ENCODE measurements around the gene SPIRE2. TPM values are rescaled to one million over a fixed set of nuclear protein-coding genes. Genes with fewer than 3 reads are reported as not detected.
A peak's percentile ranks its signal among the peaks of the same experiment; 100 is the strongest.
"Not testable (repeated sequence)": the region's sequence is repeated elsewhere in the genome, so short reads cannot be mapped to it uniquely, and the experiment has no call there.

The SPIRE2 gene
- total and polyA plus RNA-seq, 9 of the 15 experiments (the other 6 are each of a cell fraction or from before 2014, with no cell fraction given): 0.70 to 7.5 (median 4.6) TPM

- ATAC-seq; CTCF ChIA-PET (ENCODE audit: low intra/inter-chr PET ratio); H3K9me3 ChIP-seq (replicated peaks; ENCODE audit: control insufficient read depth, insufficient read depth, low read depth, low read length); H3K4me3 ChIP-seq; H3K4me1 ChIP-seq (replicated peaks in 1 of 2; ENCODE audit: control insufficient read depth in 2 of 2, insufficient read depth in 2 of 2, low read length in 2 of 2); H3K4me2 ChIP-seq (ENCODE audit: insufficient read depth, low read length); intact Hi-C loops (cut with micrococcal nuclease); H3K9me1 ChIP-seq (ENCODE audit: control insufficient read depth, insufficient read depth, low read length); H2AFZ ChIP-seq (ENCODE audit: low read depth, low read length); DNase-seq (ENCODE audit: extremely low read depth in 1 of 4, low spot score in 3 of 4); H4K20me1 ChIP-seq (replicated peaks; ENCODE audit: control insufficient read depth, insufficient read depth, low read length); FAIRE-seq; H3K9ac ChIP-seq (ENCODE audit: insufficient read depth in 1 of 2, low read depth in 2 of 2, low read length in 2 of 2); H3K27me3 ChIP-seq (ENCODE audit: control insufficient read depth in 2 of 2, insufficient read depth in 2 of 2, low read length in 2 of 2); BruUV-seq (replicated peaks); TF ChIP-seq CEBPG (CRISPR knock-in tag; IDR thresholded peaks at IDR 0.05): not testable (repeated sequence)
- H3K79me2 ChIP-seq (ENCODE audit: control insufficient read depth, insufficient read depth, low read length): peaks cover 13% of the 10 kb centered on the region; the same call in 2 of the 3 replicates
- peaks cover 83% of the 10 kb centered on the region for H3K36me3 ChIP-seq (ENCODE audit: control insufficient read depth, insufficient read depth, low read length)
- POLR2A ChIA-PET: interaction anchor here (0.9 kb wide), 1 partner anchor 10 kb away, joined by 3 read pairs; no protein-coding TSS in a partner anchor
- in situ Hi-C loops (cut with MboI): loop anchor here (5.0 kb wide), 1 partner anchor 66 kb away; the partner anchor contains the start of gene TCF25
- TF ChIP-seq CEBPG (tag; conservative IDR thresholded peaks at IDR 0.05 in 1 of 2, IDR thresholded peaks at IDR 0.05 in 1 of 2) (peak; percentile 33 to 53; a peak in 2 of 4 replicates), CEBPB (tag; IDR thresholded peaks at IDR 0.05) (peak; percentile 87)
- peak overlapping the region; percentile 36; the same call in 1 of the 3 replicates for H3K27ac ChIP-seq (ENCODE audit: extremely low read depth, low read depth, low read length)
- WGBS (ENCODE audit: insufficient coverage, low coverage, missing lambda C conversion rate): 72% methylated on average over 11 of the region's 16 CpGs
Observed at GRCh38 chr16:89806589-89807193, 21.6 kb upstream of the SPIRE2 start.

- WGBS (ENCODE audit: insufficient coverage, low coverage, missing lambda C conversion rate): 90% methylated on average over 3 of the region's 4 CpGs
- FAIRE-seq (no peak), DNase-seq (ENCODE audit: extremely low read depth in 1 of 4, low spot score in 3 of 4) (no peak), ATAC-seq (no peak)
- H4K20me1 ChIP-seq (replicated peaks; ENCODE audit: control insufficient read depth, insufficient read depth, low read length): no peaks in the 10 kb centered on the region; the same call in 1 of the 2 replicates
- H3K27me3 ChIP-seq (ENCODE audit: control insufficient read depth in 2 of 2, insufficient read depth in 2 of 2, low read length in 2 of 2): no peaks in the 10 kb centered on the region
- no peaks in the 10 kb centered on the region for H3K9me1 ChIP-seq (ENCODE audit: control insufficient read depth, insufficient read depth, low read length)
- H3K4me2 ChIP-seq (ENCODE audit: insufficient read depth, low read length): no peak overlapping the region
- H3K4me1 ChIP-seq (replicated peaks in 1 of 2; ENCODE audit: control insufficient read depth in 2 of 2, insufficient read depth in 2 of 2, low read length in 2 of 2): peaks cover 0 to 6% of the 10 kb centered on the region in 2 experiments; a peak in 3 of 5 replicates
- H2AFZ ChIP-seq (ENCODE audit: low read depth, low read length): no peak overlapping the region
- in situ Hi-C loops (cut with MboI) (loop anchor here (5.0 kb wide), 1 partner anchor 64 kb away; the partner anchor contains the start of gene TCF25), intact Hi-C loops (cut with micrococcal nuclease) (no loop called here)
- peaks cover 83% of the 10 kb centered on the region for H3K36me3 ChIP-seq (ENCODE audit: control insufficient read depth, insufficient read depth, low read length)
- H3K79me2 ChIP-seq (ENCODE audit: control insufficient read depth, insufficient read depth, low read length): peaks cover 26% of the 10 kb centered on the region
- H3K9ac ChIP-seq (ENCODE audit: insufficient read depth in 1 of 2, low read depth in 2 of 2, low read length in 2 of 2): no peak overlapping the region; a peak in 1 of 4 replicates
- no peak overlapping the region; the same call in 2 of the 3 replicates for H3K27ac ChIP-seq (ENCODE audit: extremely low read depth, low read depth, low read length)
- ChIA-PET POLR2A (no interaction called here), CTCF (ENCODE audit: low intra/inter-chr PET ratio) (interaction anchor here (0.6 kb wide), 1 partner anchor 40 kb away, joined by 3 read pairs; no protein-coding TSS in a partner anchor)
- H3K4me3 ChIP-seq: no peak overlapping the region
- BruUV-seq (replicated peaks): TSS peak; percentile 18
- no peaks in the 10 kb centered on the region for H3K9me3 ChIP-seq (replicated peaks; ENCODE audit: control insufficient read depth, insufficient read depth, low read depth, low read length)
- no peak for TF ChIP-seq ZNF766 (CRISPR knock-in tag; conservative IDR thresholded peaks at IDR 0.05)
- TF ChIP-seq, protein P1, sequence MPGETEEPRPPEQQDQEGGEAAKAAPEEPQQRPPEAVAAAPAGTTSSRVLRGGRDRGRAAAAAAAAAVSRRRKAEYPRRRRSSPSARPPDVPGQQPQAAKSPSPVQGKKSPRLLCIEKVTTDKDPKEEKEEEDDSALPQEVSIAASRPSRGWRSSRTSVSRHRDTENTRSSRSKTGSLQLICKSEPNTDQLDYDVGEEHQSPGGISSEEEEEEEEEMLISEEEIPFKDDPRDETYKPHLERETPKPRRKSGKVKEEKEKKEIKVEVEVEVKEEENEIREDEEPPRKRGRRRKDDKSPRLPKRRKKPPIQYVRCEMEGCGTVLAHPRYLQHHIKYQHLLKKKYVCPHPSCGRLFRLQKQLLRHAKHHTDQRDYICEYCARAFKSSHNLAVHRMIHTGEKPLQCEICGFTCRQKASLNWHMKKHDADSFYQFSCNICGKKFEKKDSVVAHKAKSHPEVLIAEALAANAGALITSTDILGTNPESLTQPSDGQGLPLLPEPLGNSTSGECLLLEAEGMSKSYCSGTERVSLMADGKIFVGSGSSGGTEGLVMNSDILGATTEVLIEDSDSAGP (CRISPR knock-in tag; IDR thresholded peaks at IDR 0.05): no peak
- no peak for TF ChIP-seq NR2F6 (CRISPR knock-in tag; IDR thresholded peaks at IDR 0.05)
- peak; percentile 50; the same call in 1 of the 2 replicates for TF ChIP-seq SUPT5H (IDR thresholded peaks at IDR 0.05)
- no peak for TF ChIP-seq SAFB2 (IDR thresholded peaks at IDR 0.05; ENCODE audit: borderline replicate concordance, low read depth, low read length, severe bottlenecking)
- TF ChIP-seq, protein P2, sequence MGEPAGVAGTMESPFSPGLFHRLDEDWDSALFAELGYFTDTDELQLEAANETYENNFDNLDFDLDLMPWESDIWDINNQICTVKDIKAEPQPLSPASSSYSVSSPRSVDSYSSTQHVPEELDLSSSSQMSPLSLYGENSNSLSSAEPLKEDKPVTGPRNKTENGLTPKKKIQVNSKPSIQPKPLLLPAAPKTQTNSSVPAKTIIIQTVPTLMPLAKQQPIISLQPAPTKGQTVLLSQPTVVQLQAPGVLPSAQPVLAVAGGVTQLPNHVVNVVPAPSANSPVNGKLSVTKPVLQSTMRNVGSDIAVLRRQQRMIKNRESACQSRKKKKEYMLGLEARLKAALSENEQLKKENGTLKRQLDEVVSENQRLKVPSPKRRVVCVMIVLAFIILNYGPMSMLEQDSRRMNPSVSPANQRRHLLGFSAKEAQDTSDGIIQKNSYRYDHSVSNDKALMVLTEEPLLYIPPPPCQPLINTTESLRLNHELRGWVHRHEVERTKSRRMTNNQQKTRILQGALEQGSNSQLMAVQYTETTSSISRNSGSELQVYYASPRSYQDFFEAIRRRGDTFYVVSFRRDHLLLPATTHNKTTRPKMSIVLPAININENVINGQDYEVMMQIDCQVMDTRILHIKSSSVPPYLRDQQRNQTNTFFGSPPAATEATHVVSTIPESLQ (CRISPR knock-in tag; IDR thresholded peaks at IDR 0.05): no peak
- no peak for TF ChIP-seq TEAD4 (IDR thresholded peaks at IDR 0.05; ENCODE audit: low read length)
- TF ChIP-seq TEAD4 (CRISPR knock-in tag; IDR thresholded peaks at IDR 0.05; ENCODE audit: borderline replicate concordance): no peak
- no peak for TF ChIP-seq RFX5 (IDR thresholded peaks at IDR 0.05; ENCODE audit: low read depth, low read length)
Observed at GRCh38 chr16:89808475-89808874, 19.8 kb upstream of the SPIRE2 start.

Measured in K562 (cell line).